Measurements from ENCODE around the gene MPL. TPM values are rescaled to one million over a fixed set of nuclear protein-coding genes. Genes with fewer than 3 reads are reported as not detected.

The MPL gene
- total and polyA plus RNA-seq, 4 donors = 0.03 to 1.0 TPM; not detected in 2

DNA sequence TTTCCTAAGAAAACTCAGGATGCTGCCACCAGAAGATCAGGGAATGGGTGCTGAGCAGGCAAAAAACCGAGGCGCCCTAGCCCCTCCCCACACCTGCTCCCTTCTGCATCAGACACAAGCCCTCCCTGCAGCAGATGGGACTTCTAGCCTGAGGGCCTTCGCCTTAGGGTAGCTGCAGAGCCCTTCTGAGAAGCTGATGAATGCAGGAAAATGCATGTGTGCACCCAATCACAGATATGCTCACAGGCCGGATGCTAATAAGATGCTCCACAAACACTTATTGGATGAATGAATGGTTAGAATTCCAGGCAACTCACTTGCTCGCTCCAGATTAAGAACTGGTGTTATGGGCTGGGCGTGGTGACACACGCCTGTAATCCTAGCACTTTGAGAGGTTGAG, 45.4 kb upstream of the MPL start (continued):
- TF ChIP-seq JUND (IDR thresholded peaks at IDR 0.05) (no peak), FOXA1 (IDR thresholded peaks at IDR 0.05) (no peak)
- TF ChIP-seq, protein P1, sequence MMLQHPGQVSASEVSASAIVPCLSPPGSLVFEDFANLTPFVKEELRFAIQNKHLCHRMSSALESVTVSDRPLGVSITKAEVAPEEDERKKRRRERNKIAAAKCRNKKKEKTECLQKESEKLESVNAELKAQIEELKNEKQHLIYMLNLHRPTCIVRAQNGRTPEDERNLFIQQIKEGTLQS (IDR thresholded peaks at IDR 0.05) = no peak
- TF ChIP-seq, protein P2, sequence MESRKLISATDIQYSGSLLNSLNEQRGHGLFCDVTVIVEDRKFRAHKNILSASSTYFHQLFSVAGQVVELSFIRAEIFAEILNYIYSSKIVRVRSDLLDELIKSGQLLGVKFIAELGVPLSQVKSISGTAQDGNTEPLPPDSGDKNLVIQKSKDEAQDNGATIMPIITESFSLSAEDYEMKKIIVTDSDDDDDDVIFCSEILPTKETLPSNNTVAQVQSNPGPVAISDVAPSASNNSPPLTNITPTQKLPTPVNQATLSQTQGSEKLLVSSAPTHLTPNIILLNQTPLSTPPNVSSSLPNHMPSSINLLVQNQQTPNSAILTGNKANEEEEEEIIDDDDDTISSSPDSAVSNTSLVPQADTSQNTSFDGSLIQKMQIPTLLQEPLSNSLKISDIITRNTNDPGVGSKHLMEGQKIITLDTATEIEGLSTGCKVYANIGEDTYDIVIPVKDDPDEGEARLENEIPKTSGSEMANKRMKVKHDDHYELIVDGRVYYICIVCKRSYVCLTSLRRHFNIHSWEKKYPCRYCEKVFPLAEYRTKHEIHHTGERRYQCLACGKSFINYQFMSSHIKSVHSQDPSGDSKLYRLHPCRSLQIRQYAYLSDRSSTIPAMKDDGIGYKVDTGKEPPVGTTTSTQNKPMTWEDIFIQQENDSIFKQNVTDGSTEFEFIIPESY (IDR thresholded peaks at IDR 0.05) = no peak

- H3K27ac ChIP-seq (ENCODE audit: low read depth in 1 of 2, low read length in 2 of 2) = no peak overlapping the region
- WGBS = 88% methylated on average over 5 of the region's 5 CpGs
Measured at GRCh38 chr1:43292679-43293078, 44.9 kb upstream of the MPL start.

More at GRCh38 chr1:43292679-43293078, 44.9 kb upstream of the MPL start:
- H3K27me3 ChIP-seq (ENCODE audit: control insufficient read depth in 4 of 4, insufficient read depth in 4 of 4, low read length in 3 of 4) = no peaks in the 10 kb centered on the region
- H3K4me1 ChIP-seq (ENCODE audit: control insufficient read depth in 4 of 4, insufficient read depth in 4 of 4, low read length in 3 of 4) = peaks cover 0 to 18% (median 6%) of the 10 kb centered on the region in 4 donors
- H3K9me3 ChIP-seq (ENCODE audit: control insufficient read depth in 4 of 4, low read length in 3 of 4) = no peaks in the 10 kb centered on the region
- H3K36me3 ChIP-seq (ENCODE audit: control insufficient read depth in 4 of 4, insufficient read depth in 3 of 4, low read depth in 1 of 4, low read length in 3 of 4) = no peaks in the 10 kb centered on the region
- H3K4me3 ChIP-seq (ENCODE audit: low read depth in 1 of 3, low read length in 3 of 3) = no peak overlapping the region
- no peak overlapping the region for H3K9ac ChIP-seq (ENCODE audit: low read depth in 1 of 2, low read length in 2 of 2)
- no peak for DNase-seq (ENCODE audit: low spot score)
- TF ChIP-seq SP1 (IDR thresholded peaks at IDR 0.05) (no peak), FOXA2 (IDR thresholded peaks at IDR 0.05) (no peak), HNF4A (conservative IDR thresholded peaks at IDR 0.05) (no peak), YY1 (IDR thresholded peaks at IDR 0.05) (no peak), TAF1 (conservative IDR thresholded peaks at IDR 0.05) (no peak), JUND (IDR thresholded peaks at IDR 0.05) (no peak), RAD21 (IDR thresholded peaks at IDR 0.05) (no peak), HNF4G (IDR thresholded peaks at IDR 0.05) (no peak), EGR1 (IDR thresholded peaks at IDR 0.05; ENCODE audit: low read depth in 2 of 2) (no peak), MAX (IDR thresholded peaks at IDR 0.05) (no peak), GABPA (IDR thresholded peaks at IDR 0.05 in 1 of 2, conservative IDR thresholded peaks at IDR 0.05 in 1 of 2) (no peak), NR2F2 (IDR thresholded peaks at IDR 0.05) (no peak), RXRA (IDR thresholded peaks at IDR 0.05) (no peak), FOXA1 (IDR thresholded peaks at IDR 0.05) (no peak)
- TF ChIP-seq, protein P3, sequence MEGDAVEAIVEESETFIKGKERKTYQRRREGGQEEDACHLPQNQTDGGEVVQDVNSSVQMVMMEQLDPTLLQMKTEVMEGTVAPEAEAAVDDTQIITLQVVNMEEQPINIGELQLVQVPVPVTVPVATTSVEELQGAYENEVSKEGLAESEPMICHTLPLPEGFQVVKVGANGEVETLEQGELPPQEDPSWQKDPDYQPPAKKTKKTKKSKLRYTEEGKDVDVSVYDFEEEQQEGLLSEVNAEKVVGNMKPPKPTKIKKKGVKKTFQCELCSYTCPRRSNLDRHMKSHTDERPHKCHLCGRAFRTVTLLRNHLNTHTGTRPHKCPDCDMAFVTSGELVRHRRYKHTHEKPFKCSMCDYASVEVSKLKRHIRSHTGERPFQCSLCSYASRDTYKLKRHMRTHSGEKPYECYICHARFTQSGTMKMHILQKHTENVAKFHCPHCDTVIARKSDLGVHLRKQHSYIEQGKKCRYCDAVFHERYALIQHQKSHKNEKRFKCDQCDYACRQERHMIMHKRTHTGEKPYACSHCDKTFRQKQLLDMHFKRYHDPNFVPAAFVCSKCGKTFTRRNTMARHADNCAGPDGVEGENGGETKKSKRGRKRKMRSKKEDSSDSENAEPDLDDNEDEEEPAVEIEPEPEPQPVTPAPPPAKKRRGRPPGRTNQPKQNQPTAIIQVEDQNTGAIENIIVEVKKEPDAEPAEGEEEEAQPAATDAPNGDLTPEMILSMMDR (IDR thresholded peaks at IDR 0.05; ENCODE audit: low read depth, low read length, missing input control) = no peak
- TF ChIP-seq, protein P1 (IDR thresholded peaks at IDR 0.05) = no peak
- TF ChIP-seq, protein P2 (IDR thresholded peaks at IDR 0.05) = no peak
- TF ChIP-seq, protein P4, sequence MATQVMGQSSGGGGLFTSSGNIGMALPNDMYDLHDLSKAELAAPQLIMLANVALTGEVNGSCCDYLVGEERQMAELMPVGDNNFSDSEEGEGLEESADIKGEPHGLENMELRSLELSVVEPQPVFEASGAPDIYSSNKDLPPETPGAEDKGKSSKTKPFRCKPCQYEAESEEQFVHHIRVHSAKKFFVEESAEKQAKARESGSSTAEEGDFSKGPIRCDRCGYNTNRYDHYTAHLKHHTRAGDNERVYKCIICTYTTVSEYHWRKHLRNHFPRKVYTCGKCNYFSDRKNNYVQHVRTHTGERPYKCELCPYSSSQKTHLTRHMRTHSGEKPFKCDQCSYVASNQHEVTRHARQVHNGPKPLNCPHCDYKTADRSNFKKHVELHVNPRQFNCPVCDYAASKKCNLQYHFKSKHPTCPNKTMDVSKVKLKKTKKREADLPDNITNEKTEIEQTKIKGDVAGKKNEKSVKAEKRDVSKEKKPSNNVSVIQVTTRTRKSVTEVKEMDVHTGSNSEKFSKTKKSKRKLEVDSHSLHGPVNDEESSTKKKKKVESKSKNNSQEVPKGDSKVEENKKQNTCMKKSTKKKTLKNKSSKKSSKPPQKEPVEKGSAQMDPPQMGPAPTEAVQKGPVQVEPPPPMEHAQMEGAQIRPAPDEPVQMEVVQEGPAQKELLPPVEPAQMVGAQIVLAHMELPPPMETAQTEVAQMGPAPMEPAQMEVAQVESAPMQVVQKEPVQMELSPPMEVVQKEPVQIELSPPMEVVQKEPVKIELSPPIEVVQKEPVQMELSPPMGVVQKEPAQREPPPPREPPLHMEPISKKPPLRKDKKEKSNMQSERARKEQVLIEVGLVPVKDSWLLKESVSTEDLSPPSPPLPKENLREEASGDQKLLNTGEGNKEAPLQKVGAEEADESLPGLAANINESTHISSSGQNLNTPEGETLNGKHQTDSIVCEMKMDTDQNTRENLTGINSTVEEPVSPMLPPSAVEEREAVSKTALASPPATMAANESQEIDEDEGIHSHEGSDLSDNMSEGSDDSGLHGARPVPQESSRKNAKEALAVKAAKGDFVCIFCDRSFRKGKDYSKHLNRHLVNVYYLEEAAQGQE (IDR thresholded peaks at IDR 0.05) = no peak
